ENCODE results near the gene ACTR5.
A peak's percentile ranks its signal among the peaks of the same experiment; 100 is the strongest.

Gene ACTR5

DNA sequence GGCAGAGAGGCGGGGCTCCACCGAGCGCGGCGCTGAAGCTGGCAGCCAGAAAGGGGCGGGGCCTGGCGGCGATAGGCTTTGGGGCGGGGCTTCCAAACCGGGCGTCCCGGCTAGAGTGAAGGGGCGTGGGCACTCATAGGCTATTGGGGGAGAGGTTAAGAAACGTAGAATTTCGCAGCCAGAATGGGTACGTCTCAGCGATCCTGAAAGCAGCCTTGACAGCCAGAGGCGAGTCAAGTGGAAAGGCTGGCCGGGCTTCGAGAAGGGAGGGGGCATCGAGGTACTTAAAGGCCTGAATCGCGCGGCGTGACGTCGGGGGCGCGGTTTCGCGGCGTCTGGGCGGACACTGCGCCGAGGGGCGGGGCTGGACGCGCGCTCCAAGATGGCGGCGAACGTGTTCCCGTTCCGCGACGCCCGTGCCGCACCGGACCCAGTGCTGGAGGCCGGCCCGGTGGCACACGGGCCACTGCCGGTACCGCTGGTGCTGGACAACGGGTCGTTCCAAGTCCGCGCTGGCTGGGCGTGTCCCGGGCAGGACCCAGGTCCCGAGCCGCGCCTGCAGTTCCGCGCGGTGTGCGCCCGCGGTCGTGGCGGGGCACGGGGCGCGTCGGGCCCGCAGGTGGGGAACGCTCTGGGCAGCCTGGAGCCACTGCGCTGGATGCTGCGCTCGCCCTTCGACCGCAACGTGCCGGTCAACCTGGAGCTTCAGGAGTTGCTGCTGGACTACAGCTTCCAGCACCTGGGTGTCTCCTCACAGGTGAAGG, at the start of gene ACTR5:
Gene ACTR5, plus strand, starts transcription at position 364 of the 764 bp plus-strand sequence. Its CDS starts 19 bp downstream, at position 383.
- DNase-seq (ENCODE audit: low read depth): peak; percentile 86

- no peak for DNase-seq (ENCODE audit: low read depth)
These were observed 49.7 kb upstream of the ACTR5 start for GRCh38 chr20:38698541-38698940.

- no peak for DNase-seq (ENCODE audit: low read depth)
These were observed 48.1 kb upstream of the ACTR5 start for GRCh38 chr20:38700141-38700540.

- DNase-seq (ENCODE audit: low read depth): no peak
These were observed 47.3 kb upstream of the ACTR5 start for GRCh38 chr20:38700926-38701325.

DNA sequence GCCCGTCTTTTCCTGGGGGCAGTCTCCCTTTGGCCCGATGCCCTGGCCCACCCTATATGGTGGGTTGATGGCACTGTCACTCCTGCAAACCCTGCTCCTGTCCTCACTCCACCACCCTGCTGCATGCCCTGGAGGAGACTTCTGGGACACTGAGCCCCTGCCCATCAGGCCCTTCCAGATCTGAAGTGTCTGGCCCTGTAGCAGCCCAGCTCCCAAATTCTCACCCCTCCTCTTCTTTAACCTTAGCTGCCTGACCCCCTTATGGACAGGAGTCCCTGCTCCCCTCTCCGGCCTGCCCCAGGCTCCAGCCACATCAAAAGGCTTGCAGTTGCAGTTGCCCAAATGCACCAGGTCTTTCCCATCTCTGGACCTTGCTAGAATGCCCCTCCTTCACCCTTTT, 44.7 kb upstream of the ACTR5 start:
- DNase-seq (ENCODE audit: low read depth): no peak

DNA sequence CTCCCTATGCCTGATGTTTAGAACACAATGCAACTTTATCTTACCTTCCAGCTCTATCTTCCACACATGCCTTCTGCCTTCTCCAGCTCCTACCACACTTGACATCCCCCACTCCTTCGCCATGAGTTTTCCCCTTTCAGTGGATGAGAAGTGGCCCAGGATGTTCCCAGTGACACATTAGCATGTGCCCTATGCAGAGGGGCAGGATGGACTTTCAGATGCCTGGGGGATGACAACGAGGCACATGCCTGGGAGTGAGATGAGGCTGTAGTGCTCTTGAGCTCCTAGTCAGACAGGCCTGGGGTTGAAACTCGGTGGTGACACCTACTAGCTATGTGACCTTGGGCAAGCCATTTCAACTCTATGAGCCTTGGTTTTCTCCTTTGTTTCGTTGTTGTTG, 44.1 kb upstream of the ACTR5 start:
- no peak for DNase-seq (ENCODE audit: low read depth)

- DNase-seq (ENCODE audit: low read depth): no peak
These were observed 41.8 kb upstream of the ACTR5 start for GRCh38 chr20:38706509-38706908.

DNA sequence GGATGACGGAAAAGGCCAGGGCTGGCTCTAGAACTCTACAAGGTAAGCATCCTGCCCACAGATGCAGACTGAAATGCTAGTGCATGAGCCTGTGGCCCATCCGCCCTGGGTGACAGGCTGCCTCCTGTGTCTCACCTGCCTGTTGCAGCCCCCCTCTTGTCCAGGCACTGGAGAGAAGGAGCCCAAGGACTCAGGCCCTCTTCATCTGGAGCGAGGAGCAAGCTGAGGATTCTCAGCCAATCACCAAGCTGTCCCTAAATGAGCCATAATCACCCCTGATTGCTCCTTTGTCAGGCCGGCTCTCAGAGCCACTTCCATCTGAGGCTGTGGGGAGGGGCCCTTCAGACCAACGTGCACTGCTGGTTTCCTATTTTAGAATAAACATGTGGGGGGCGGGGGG, 34.0 kb upstream of the ACTR5 start:
- DNase-seq (ENCODE audit: low read depth): no peak

- DNase-seq (ENCODE audit: low read depth): no peak
These were observed 32.6 kb upstream of the ACTR5 start for GRCh38 chr20:38715646-38716045.

DNA sequence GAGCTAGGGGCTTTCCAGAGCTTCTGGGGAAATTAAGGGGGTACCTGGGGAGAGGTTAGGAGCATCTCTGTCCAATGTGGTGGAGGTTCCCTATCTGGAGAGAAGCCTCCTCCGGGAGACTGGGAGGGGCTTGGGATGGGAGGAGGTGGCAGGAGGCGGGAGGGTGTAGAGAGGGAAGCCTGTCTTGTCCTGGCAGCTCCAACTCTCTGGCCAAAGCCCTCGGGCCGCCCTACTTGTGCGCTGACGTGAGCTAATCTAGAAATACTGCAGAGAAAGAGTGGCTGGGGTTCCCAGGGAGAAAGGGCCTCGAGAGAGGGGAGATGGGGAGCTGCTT, 25.6 kb upstream of the ACTR5 start:
- no peak for DNase-seq (ENCODE audit: low read depth)

GRCh38 chr20:38723017-38723847, 25.0 kb upstream of the ACTR5 start:
- no peak for DNase-seq (ENCODE audit: low read depth)

DNA sequence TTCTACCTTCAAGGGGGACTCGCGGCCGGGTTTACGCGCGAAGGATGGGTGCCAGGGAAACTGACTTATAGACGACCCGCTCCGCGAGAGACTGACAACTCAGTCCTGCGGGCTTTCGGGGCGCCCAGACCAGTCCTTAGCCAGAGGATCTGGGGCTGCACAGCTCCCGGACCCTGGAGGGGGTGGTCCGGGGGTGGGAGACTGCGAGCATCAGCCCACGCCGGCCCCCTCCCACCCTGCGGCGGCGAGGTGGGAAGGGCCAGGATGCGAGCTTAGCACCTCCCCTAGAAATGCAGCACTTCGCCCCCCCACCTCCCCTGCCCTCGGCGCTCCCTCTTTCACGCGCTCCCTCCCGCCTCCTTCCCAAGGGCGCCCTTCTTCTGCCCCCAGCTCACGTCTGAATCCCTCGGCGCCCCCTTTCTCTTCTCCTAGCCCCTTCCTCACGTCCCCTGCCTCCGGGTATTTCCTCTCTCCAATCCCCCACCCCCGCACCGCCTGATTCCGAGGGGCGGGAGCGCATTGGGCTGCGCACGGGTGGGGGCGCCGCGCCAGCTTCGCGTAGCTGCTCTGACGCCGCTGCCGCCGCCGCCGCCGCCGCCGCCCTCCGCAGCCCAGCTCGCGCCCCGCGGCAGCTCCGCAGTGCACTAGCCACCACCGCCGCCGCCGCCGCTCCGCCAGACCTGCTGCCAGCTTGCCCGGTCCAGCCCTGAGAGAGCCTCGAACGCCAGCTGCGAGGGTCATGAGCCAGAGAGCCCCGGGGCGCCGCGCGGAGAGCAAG, 24.2 kb upstream of the ACTR5 start, which contains the start of gene SLC32A1:
Gene SLC32A1, plus strand, starts transcription at position 639 of the 778 bp plus-strand sequence. CDS start 239 bp downstream, outside the sequence.
- no peak for DNase-seq (ENCODE audit: low read depth)

DNA sequence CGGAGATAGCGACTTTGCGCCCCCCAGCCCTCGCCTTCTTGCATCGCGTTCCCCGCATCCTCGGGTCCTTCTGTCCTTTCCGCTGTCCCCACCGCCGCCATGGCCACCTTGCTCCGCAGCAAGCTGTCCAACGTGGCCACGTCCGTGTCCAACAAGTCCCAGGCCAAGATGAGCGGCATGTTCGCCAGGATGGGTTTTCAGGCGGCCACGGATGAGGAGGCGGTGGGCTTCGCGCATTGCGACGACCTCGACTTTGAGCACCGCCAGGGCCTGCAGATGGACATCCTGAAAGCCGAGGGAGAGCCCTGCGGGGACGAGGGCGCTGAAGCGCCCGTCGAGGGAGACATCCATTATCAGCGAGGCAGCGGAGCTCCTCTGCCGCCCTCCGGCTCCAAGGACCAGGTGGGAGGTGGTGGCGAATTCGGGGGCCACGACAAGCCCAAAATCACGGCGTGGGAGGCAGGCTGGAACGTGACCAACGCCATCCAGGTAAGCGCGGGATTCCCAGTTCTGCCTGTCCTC, 23.6 kb upstream of the ACTR5 start:
- no peak for DNase-seq (ENCODE audit: low read depth)

DNA sequence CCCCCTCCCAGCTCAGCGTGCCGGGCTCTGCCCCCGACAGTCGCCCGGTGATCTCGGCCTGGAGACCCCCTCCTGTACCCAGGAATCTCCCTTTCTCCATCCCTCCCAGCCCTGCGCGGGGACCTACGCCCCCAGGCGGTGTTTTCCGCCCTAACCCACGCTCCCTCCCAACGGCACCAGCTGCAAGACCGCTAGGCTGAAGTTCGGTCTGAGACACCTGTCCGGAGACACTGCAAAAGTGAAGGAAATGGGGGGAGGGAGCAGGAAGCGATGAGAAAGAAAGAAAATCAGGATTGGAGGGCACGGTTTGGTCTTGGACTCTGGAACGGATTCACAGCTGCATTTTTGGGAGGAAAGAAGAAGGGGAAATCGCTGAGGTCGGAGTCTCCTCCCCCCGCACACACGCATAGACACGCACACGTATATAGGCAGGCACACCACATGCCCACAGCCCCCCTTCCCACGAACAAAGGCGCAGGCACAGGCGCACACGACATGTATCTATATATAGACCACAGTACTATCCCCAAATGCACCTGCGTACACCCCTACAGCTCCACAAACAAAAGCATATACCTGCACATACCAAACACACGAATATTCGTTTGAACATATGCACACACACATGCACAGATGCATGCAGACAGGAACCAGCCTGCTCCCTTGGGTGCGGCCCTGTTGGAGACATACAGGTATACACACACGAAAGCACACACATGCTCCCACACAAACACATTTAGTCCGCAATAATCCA, 22.9 kb upstream of the ACTR5 start:
- no peak for DNase-seq (ENCODE audit: low read depth)

DNA sequence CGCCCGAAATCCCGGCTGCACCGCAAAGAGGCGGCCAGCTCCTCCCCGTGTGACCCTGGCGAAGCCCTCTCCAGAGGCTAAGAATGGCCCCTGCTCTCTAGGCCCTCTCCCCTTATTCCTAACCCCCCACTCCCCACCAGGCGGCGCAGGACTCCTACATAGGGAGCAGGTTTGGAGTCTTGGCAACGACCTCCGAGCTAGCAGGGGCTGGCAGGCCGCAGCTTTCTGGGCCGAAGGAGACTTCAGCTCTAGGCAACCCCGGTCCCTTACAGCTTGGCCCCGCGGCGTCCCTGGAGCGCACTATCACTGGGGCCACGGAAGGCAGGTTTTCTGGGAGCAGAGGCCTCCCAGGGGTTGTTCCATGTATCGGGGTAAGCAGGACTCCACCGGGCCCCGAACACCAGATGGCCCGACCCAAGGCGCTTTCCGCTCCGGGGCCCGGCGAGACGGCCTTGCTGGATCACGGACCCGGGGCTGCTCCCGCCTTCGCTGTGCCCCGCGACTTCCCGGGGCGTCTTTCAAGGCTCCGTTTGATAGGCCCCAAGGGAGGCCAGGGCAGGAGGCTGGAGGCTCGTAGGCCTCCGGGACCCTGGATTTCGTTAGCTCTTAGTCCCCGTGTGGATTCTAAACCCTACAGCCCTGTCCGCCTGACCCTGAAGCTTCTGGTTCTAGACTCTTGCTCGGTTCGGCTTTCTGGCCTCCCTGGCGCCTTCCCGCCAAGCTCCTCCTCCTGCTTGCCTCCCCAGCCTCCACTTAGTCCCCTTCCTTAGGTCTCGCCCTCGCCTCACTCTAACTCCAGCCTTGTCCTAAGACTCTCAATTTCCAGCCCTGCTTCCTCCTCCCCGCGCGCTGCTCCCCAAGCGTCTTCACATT, 22.1 kb upstream of the ACTR5 start:
- DNase-seq (ENCODE audit: low read depth): no peak

DNA sequence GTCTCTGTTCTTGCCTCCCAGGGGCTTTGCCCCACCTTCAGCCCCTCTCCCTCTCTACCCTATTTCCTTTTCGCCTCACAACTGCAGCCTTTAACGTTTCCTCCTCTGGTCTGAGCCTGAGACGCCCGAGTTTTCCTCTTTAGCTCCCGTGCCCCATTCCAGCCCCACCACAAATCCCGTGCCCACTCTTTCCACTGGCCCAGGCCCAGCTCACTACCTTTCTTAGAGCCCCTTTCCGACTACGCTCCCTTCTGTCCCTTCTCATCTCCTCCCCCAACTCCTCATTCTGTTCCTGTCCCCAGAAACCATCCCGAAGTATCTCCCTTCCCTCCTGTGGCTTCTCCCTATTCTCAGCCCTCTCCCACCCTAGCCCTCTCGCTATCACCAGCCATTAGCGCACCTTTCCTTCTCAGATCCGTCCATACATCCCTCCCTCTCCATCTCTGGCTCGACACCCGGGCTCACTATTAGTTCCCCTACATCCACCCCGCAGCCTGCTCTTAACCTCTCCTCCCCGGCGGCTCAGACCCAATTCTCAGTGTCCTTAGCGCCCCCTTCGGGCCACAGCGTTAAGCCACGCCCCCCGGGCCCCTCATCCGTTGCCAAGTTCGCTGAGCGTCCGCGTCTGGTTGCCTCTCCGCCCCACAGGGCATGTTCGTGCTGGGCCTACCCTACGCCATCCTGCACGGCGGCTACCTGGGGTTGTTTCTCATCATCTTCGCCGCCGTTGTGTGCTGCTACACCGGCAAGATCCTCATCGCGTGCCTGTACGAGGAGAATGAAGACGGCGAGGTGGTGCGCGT, 21.3 kb upstream of the ACTR5 start:
- DNase-seq (ENCODE audit: low read depth): no peak

GRCh38 chr20:38727607-38728190, 20.6 kb upstream of the ACTR5 start:
- no peak for DNase-seq (ENCODE audit: low read depth)

GRCh38 chr20:38728191-38728781, 20.0 kb upstream of the ACTR5 start:
- no peak for DNase-seq (ENCODE audit: low read depth)

Measured in fibroblast of gingiva (primary cell).